PFSK-1 (cell line): Measurements from ENCODE around the gene PTMS.

Experiments
- FOXP2 ChIP-seq: optimal IDR thresholded peaks from 2 replicates; pipeline ENCODE3; 2011; ENCODE audit warnings: borderline replicate concordance, control low read depth, inconsistent platforms; ENCODE audit not compliant: insufficient read depth; ENCODE audit errors: extremely low read length, extremely low read depth
- POLR2AphosphoS5 ChIP-seq: IDR thresholded peaks from 2 replicates; pipeline ENCODE4 v1.6.1; 2012; ENCODE audit warnings: low read depth, mild to moderate bottlenecking, control low read depth, low read length, moderate library complexity
- REST ChIP-seq, 2 experiments: IDR thresholded peaks; 2 replicates each; pipeline versions ENCODE4 v1.6.1 to v1.8.0; 2011 to 2012; ENCODE audit warnings: low read depth in 2 of 2, low read length in 2 of 2, control low read depth in 1 of 2, inconsistent platforms in 1 of 2, mild to moderate bottlenecking in 1 of 2, moderate library complexity in 1 of 2; ENCODE audit not compliant: insufficient read depth in 1 of 2
- SIN3A ChIP-seq: IDR thresholded peaks from 2 replicates; pipeline ENCODE4 v1.6.1; 2012; ENCODE audit warnings: mild to moderate bottlenecking, low read length, moderate library complexity, borderline replicate concordance; ENCODE audit not compliant: insufficient read depth
- TAF1 ChIP-seq: IDR thresholded peaks from 2 replicates; pipeline ENCODE4 v1.6.1; 2012; ENCODE audit warnings: low read length, control low read depth, borderline replicate concordance; ENCODE audit not compliant: insufficient read depth

GRCh38 chr12:6770600-6770999 lies 4.4 kb downstream of the PTMS start:
- TF ChIP-seq POLR2AphosphoS5 (no peak), TAF1 (no peak), REST (IDR thresholded peaks at IDR 0.05; ENCODE audit: insufficient read depth in 1 of 2, low read depth in 2 of 2, low read length in 2 of 2) (no peak), SIN3A (no peak), FOXP2 (no peak)
